Thoracic aorta (tissue), 2 donors: Measurements from ENCODE around the gene CCDC51. TPM values are rescaled to one million over a fixed set of nuclear protein-coding genes. Genes with fewer than 3 reads are reported as not detected.
A peak's percentile ranks its signal among the peaks of the same experiment; 100 is the strongest.

Experiments used
- ATAC-seq: fragments of 150-250 bp; one replicate; pipeline ENCODE4 v1.8.0; 2017; ENCODE audit warnings: low read depth; ENCODE audit not compliant: insufficient number of reproducible peaks, low FRiP score
- DNase-seq: peaks from one replicate; pipeline ENCODE4 v3.0.0-alpha.2; 2020; ENCODE audit warnings: low spot score
- H3K27ac ChIP-seq, 2 donors: fragments of 200-600 bp; sonication (generic); 1 replicate in 1 of 2; 2 replicates in 1 of 2; pipeline ENCODE4 v1.5.1; 2016; ENCODE audit warnings: mild to moderate bottlenecking in 2 of 2, moderate library complexity in 2 of 2
- H3K27me3 ChIP-seq: fragments of 200-600 bp; sonication (generic); replicated peaks from 2 replicates; pipeline ENCODE4 v1.6.0; 2016; ENCODE audit warnings: mild to moderate bottlenecking; ENCODE audit not compliant: insufficient read depth
- H3K36me3 ChIP-seq: fragments of 200-600 bp; sonication (generic); one replicate; pipeline ENCODE4 v1.5.1; 2016
- H3K4me1 ChIP-seq, 2 donors: fragments of 200-600 bp; sonication (generic); 1 replicate in 1 of 2; 2 replicates in 1 of 2; pipeline versions ENCODE4 v1.5.1 to v1.6.0; 2016; ENCODE audit warnings: low read depth in 2 of 2, mild to moderate bottlenecking in 1 of 2; ENCODE audit not compliant: control insufficient read depth in 1 of 2
- H3K4me3 ChIP-seq: fragments of 200-600 bp; sonication (generic); 2 replicates; pipeline ENCODE4 v1.5.1; 2016; ENCODE audit warnings: mild to moderate bottlenecking
- H3K9me3 ChIP-seq: fragments of 200-600 bp; sonication (generic); 2 replicates; pipeline ENCODE4 v1.5.1; 2016
- total RNA-seq, 2 donors: library from RNA; depleted of rRNA; stranded (reverse); fragments of >200 nt; gene quantifications; one replicate each; pipeline versions ENCODE4 v1.1.0 to v1.2.3, GENCODE V29; 2016
- TF ChIP-seq, protein P1 (sequence below): fragments of 200-600 bp; sonication (generic); IDR thresholded peaks from one replicate; pipeline ENCODE4 v1.5.1; 2019; ENCODE audit warnings: antibody characterized with exemption

The CCDC51 gene
- total RNA-seq, 2 donors from 2014 or later: 5.9 to 15.2 TPM

- ATAC-seq: no peak
- no peak for DNase-seq
- Histone ChIP-seq H3K4me1 (peaks cover 21 to 43% of the 10 kb centered on the region in 2 donors), H3K27ac (peak overlapping the region; percentile 86 to 88), H3K9me3 (no peaks in the 10 kb centered on the region), H3K36me3 (peaks cover 8% of the 10 kb centered on the region), H3K4me3 (peak overlapping the region; percentile 93), H3K27me3 (no peaks in the 10 kb centered on the region)
- TF ChIP-seq, protein P1, sequence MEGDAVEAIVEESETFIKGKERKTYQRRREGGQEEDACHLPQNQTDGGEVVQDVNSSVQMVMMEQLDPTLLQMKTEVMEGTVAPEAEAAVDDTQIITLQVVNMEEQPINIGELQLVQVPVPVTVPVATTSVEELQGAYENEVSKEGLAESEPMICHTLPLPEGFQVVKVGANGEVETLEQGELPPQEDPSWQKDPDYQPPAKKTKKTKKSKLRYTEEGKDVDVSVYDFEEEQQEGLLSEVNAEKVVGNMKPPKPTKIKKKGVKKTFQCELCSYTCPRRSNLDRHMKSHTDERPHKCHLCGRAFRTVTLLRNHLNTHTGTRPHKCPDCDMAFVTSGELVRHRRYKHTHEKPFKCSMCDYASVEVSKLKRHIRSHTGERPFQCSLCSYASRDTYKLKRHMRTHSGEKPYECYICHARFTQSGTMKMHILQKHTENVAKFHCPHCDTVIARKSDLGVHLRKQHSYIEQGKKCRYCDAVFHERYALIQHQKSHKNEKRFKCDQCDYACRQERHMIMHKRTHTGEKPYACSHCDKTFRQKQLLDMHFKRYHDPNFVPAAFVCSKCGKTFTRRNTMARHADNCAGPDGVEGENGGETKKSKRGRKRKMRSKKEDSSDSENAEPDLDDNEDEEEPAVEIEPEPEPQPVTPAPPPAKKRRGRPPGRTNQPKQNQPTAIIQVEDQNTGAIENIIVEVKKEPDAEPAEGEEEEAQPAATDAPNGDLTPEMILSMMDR: no peak
Measured at GRCh38 chr3:48445277-48445882, 5.5 kb upstream of the CCDC51 start.

DNA sequence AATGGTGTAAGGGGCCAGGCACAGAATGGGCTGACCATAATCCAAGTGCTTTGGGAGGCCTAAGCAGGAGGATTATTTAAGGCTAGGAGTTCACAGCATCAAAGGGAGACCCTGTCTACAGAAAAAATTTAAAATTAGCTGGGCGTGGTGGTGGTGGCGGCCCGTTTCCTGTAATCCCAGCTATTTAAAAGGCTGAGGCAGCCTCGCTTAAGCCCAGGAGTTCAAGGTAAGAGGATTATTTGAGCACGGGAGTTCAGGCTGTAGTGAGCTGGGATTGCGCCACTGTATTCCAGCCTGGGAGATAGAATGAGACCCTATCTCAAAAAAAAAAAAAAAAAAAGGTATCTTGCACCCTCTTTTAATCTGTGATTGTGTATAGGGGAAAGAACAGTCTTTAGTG, 2.0 kb upstream of the CCDC51 start:
- DNase-seq (no peak), ATAC-seq (no peak)
- Histone ChIP-seq H3K27ac (peak overlapping the region in 1 of 2 donors; percentile 8), H3K9me3 (no peaks in the 10 kb centered on the region), H3K36me3 (peaks cover 8% of the 10 kb centered on the region), H3K4me3 (peak overlapping the region; percentile 82), H3K4me1 (peaks cover 13 to 35% of the 10 kb centered on the region in 2 donors), H3K27me3 (no peaks in the 10 kb centered on the region)
- TF ChIP-seq, protein P1: no peak

- TF ChIP-seq, protein P1: no peak
- no peaks in the 10 kb centered on the region for H3K27me3 ChIP-seq
- H3K4me1 ChIP-seq: peaks cover 7 to 28% of the 10 kb centered on the region in 2 donors
- H3K36me3 ChIP-seq: peaks cover 8% of the 10 kb centered on the region
- no peak for DNase-seq
- ATAC-seq: no peak
- H3K4me3 ChIP-seq: peak overlapping the region; percentile 82
- no peaks in the 10 kb centered on the region for H3K9me3 ChIP-seq
- H3K27ac ChIP-seq: peak overlapping the region; percentile 87 to 96
Measured at GRCh38 chr3:48440590-48440958, 655 bp upstream of the CCDC51 start.

DNA sequence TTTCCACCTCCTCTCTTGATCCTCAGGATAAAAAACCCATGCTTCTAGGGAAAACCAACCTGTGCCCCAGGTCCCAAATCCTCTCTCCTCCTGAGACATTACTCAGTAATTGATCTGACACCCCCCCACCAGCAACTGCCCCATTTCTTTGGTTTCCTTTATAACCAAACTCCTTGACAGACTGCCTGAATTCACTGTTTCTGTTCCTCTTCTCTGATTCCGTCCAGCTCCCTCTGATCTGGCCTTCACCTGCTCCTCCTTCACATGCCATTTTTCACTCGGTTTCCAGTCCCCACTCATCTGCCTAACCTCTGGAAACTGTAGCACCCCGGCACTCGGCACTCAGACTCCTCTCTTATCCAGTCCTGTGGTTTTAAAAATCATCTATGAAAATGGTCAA, 2.1 kb downstream of the CCDC51 start:
- DNase-seq (no peak), ATAC-seq (no peak)
- Histone ChIP-seq H3K36me3 (no peaks in the 10 kb centered on the region), H3K4me3 (no peak overlapping the region), H3K27me3 (no peaks in the 10 kb centered on the region), H3K4me1 (peaks cover 7 to 25% of the 10 kb centered on the region in 2 donors), H3K9me3 (no peaks in the 10 kb centered on the region), H3K27ac (no peak overlapping the region)
- TF ChIP-seq, protein P1: no peak

- no peak overlapping the region for H3K4me3 ChIP-seq
- peaks cover 7 to 21% of the 10 kb centered on the region in 2 donors for H3K4me1 ChIP-seq
- DNase-seq (no peak), ATAC-seq (no peak)
- no peak overlapping the region for H3K27ac ChIP-seq
- no peaks in the 10 kb centered on the region for H3K27me3 ChIP-seq
- no peaks in the 10 kb centered on the region for H3K9me3 ChIP-seq
- TF ChIP-seq, protein P1: no peak
- no peaks in the 10 kb centered on the region for H3K36me3 ChIP-seq
Measured at GRCh38 chr3:48436855-48437254, 3.1 kb downstream of the CCDC51 start.
